Activated naive CD4-positive, alpha-beta T cell treated with anti-CD3 and anti-CD28 coated beads, Interleukin-2, amount 50 U/mL, for 72 hours (primary cell): ENCODE measurements around the gene TSEN2. TPM values are rescaled to one million over a fixed set of nuclear protein-coding genes. Genes with fewer than 3 reads are reported as not detected.

ENCODE experiments used
- ATAC-seq, 2 donors: fragments of 150-1000 bp; cut with Tn5 transposase; 2 replicates each; pipeline ENCODE4 v1.10.0; 2021; ENCODE audit warnings: mild to moderate bottlenecking in 2 of 2, moderate library complexity in 2 of 2
- DNase-seq, 2 donors: peaks; one replicate each; pipeline ENCODE4 v3.0.0; 2021 to 2022; ENCODE audit warnings: low spot score in 2 of 2
- H3K27ac Mint-ChIP-seq, 2 donors: one replicate each; pipeline ENCODE4 v1.8.0; 2022; ENCODE audit warnings: mild to moderate bottlenecking in 2 of 2, mixed read lengths in 2 of 2
- H3K36me3 Mint-ChIP-seq, 2 donors: one replicate each; pipeline ENCODE4 v1.8.0; 2022; ENCODE audit warnings: mixed read lengths in 2 of 2
- H3K9me3 Mint-ChIP-seq, 2 donors: one replicate each; pipeline ENCODE4 v1.8.0; 2022; ENCODE audit warnings: mixed read lengths in 2 of 2
- total RNA-seq, 2 donors: library from RNA; stranded (reverse); gene quantifications; one replicate each; pipeline ENCODE4 v1.2.3, GENCODE V29; 2022

The TSEN2 gene
- total RNA-seq, 2 donors from 2014 or later: 6.6 to 14.2 TPM

DNA sequence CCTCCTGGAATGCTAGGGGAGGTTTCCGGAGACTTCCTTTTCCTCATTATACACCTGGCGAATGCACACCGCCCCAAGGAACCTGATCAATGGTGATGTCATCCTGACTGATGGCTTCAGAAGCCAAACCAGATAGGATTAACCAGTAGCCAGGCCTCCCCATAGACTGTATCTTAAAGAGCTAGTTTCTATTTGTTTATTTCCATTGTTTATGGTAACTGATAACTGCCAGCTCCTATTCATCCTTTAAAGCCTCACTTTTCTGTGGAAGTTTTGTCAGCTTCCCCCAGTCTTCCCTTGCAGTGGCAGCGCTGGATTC lies 61.2 kb downstream of the TSEN2 start, which contains the start of gene MKRN2OS:
TSS of gene MKRN2OS (minus strand) at position 27 of the 319 bp plus-strand sequence. CDS start 35 bp downstream, outside the sequence.
- DNase-seq: no peak
- ATAC-seq: no peak
- H3K9me3 Mint-ChIP-seq: no peaks in the 10 kb centered on the region
- H3K27ac Mint-ChIP-seq: no peak within 1 kb of the TSS
- H3K36me3 Mint-ChIP-seq: no peaks in the 10 kb centered on the region

DNA sequence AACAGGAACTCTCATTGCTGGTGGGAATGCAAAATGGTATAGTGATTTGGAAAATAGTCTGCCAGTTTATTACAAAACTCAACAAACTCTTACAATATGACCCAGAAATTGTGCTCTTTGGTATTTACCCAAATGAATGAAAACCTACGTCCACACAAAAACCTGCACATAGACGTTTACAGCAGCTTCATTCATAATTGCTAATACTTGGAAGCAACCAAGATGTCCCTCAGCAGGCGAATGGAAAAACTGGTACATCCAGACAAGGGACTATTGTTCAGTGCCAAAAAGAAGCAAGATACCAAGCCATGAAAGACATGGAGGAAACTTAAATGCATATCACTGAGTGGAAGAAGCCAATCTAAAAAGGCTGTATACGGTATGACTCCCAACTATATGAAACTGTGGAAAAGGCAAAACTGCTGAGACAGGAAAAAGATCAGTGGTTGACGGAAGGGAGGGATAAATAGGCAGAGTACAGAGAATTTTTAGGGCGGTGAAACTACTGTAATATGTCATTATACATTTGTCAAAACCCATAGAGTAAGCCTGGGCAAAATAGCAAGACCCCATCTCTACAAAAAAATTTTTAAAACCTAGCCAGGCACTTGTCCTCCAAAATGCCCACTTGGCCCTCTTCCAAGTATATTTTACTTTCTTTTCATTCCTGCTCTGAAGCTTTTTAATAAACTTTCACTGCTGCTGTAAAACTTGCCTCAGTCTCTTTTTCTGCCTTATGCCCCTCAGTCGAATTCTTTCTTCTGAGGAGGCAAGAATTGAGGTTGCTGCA lies 65.9 kb downstream of the TSEN2 start:
- ATAC-seq: no peak
- DNase-seq: no peak
- Mint-ChIP-seq H3K9me3 (no peaks in the 10 kb centered on the region), H3K36me3 (no peaks in the 10 kb centered on the region), H3K27ac (no peak overlapping the region)

DNA sequence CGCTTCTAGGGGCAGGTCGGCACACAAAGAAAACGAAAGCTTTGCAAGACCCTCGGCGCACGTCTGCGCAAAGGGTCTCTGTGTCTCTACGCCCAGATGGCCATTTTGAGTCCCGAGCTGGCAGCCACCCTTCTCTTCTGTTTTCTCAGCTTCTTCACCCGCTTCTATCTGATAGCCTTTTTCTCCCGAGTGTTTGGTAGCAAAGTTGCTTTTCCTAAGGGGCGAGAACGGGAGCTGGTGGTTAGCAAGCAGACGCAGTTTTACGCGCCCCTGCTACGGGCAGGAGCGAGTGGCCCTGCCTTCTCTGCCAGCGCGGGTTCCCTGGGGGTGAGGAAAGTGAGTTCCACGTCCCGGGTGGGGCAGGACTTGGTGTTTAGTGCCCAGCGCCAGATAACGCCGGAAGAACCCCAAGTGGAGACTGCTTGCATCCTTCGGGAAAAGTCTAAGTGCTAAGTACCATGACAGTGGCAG lies 69.7 kb downstream of the TSEN2 start:
- no peaks in the 10 kb centered on the region for H3K9me3 Mint-ChIP-seq
- H3K27ac Mint-ChIP-seq: peak overlapping the region in 1 of 2 donors; percentile 14
- H3K36me3 Mint-ChIP-seq: peaks cover 0 to 17% of the 10 kb centered on the region in 2 donors
- peak in 1 of 2 donors; percentile 13 for DNase-seq
- ATAC-seq: no peak

GRCh38 chr3:12556314-12556689 lies 72.0 kb downstream of the TSEN2 start:
- Mint-ChIP-seq H3K36me3 (peaks cover 0 to 17% of the 10 kb centered on the region in 2 donors), H3K27ac (peak overlapping the region; percentile 88 to 93), H3K9me3 (no peaks in the 10 kb centered on the region)
- ATAC-seq (no peak), DNase-seq (no peak)

DNA sequence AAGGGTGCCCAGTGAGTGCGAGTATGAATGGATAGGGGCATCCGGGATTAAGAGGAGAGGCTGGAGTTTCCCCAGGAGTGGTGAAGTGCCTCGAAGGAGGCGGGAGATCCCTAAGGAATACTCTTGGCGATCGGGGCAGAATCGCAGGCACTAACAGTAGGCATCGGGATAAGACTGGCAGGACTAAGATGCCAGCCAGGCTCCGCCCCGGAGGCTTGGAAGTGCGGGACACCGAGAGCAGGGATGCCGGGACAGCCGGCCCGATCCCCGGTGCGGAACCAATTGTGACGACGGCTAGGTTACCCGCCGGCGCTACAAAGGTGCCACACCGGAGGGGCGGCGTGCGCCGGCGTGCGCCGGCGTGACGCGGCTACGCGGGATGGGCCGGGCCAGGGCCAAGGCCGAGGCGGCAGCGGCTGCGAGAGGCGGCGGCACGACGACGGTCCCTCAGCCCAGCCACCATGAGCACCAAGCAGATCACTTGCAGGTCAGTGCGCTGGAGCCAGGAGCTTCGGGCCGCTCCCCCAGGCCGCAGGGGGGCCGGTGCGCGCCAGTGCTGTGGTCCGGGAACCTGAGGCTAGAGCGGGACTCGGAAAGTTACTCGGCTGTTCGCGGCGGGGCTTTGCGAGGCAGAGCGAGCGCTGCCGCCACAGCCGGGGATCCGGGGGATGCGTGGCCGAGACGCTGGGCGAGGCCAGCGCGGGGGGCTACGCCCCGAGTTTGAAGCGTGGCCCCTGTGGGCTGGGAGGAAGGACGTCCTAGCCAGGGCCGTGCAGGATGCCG lies 72.6 kb downstream of the TSEN2 start, which contains the start of gene MKRN2:
TSS of gene MKRN2 (plus strand) at position 398 of the 783 bp plus-strand sequence. CDS start at position 462, 64 bp downstream.
- H3K9me3 Mint-ChIP-seq: no peaks in the 10 kb centered on the region
- peak within 1 kb of the TSS; percentile 88 to 97 for H3K27ac Mint-ChIP-seq
- DNase-seq (peak; percentile 85 to 89), ATAC-seq (peak; percentile 93 to 94)
- H3K36me3 Mint-ChIP-seq: peaks cover 0 to 17% of the 10 kb centered on the region in 2 donors

- no peaks in the 10 kb centered on the region for H3K9me3 Mint-ChIP-seq
- peaks cover 0 to 17% of the 10 kb centered on the region in 2 donors for H3K36me3 Mint-ChIP-seq
- ATAC-seq: no peak
- peak overlapping the region; percentile 88 to 97 for H3K27ac Mint-ChIP-seq
- DNase-seq: no peak
Measured at GRCh38 chr3:12557473-12558100, 73.3 kb downstream of the TSEN2 start.

DNA sequence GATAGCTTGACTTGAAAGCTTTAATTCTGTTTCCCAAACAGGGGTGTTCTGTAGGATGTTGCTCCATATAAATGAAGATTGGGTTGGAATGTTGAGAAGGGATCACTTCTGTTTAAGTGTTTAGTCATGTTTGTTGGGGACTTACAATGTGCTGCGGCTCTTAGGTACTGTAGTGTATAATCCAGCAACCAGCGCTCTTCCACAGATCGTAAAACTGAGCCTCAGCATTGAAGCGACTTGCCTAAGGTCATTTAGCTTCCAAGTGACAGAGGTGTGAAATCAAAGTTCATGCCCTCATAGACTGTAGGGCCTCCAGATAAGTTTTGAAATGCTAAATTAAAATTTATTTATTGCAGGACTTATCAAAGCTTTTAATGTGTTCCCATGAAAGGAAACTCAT lies 74.4 kb downstream of the TSEN2 start:
- DNase-seq: no peak
- no peak for ATAC-seq
- peaks cover 0 to 17% of the 10 kb centered on the region in 2 donors for H3K36me3 Mint-ChIP-seq
- no peaks in the 10 kb centered on the region for H3K9me3 Mint-ChIP-seq
- H3K27ac Mint-ChIP-seq: peak overlapping the region in 1 of 2 donors; percentile 88

GRCh38 chr3:12559520-12559919 lies 75.2 kb downstream of the TSEN2 start:
- Mint-ChIP-seq H3K36me3 (peaks cover 2 to 18% of the 10 kb centered on the region in 2 donors), H3K27ac (no peak overlapping the region), H3K9me3 (no peaks in the 10 kb centered on the region)
- ATAC-seq (no peak), DNase-seq (no peak)

- ATAC-seq (peak; percentile 45 to 58), DNase-seq (peak in 1 of 2 donors; percentile 10)
- peaks cover 0 to 7% of the 10 kb centered on the region in 2 donors for H3K9me3 Mint-ChIP-seq
- H3K36me3 Mint-ChIP-seq: peaks cover 13 to 23% of the 10 kb centered on the region in 2 donors
- H3K27ac Mint-ChIP-seq: peak overlapping the region in 1 of 2 donors; percentile 48
Measured at GRCh38 chr3:12560505-12561190, 76.4 kb downstream of the TSEN2 start.

GRCh38 chr3:12561397-12561796 lies 77.1 kb downstream of the TSEN2 start:
- no peak overlapping the region for H3K27ac Mint-ChIP-seq
- no peak for DNase-seq
- peaks cover 4 to 11% of the 10 kb centered on the region in 2 donors for H3K9me3 Mint-ChIP-seq
- peaks cover 20% of the 10 kb centered on the region in 2 donors for H3K36me3 Mint-ChIP-seq
- ATAC-seq: no peak

DNA sequence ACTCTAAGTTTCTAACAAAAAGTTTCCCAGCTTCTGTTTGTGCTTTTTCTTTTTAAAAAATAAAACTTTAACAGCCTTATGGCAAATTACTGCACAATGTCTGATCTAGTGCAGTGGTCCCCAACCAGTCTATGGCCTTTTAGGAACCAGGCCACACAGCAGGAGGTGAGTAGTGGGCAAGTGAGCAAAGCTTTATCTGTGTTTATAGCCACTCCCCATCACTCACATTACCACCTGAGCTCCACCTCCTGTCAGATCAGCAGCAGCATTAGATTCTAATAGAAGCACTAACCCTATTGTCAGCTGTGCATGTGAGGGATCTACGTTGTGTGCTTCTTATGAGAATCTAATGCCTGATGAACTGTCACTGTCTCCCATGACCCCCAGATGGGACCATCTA lies 78.2 kb downstream of the TSEN2 start:
- Mint-ChIP-seq H3K36me3 (peaks cover 22 to 29% of the 10 kb centered on the region in 2 donors), H3K9me3 (peaks cover 7 to 15% of the 10 kb centered on the region in 2 donors), H3K27ac (peak overlapping the region in 1 of 2 donors; percentile 7)
- ATAC-seq (no peak), DNase-seq (no peak)

- Mint-ChIP-seq H3K27ac (no peak overlapping the region), H3K36me3 (peaks cover 20 to 45% of the 10 kb centered on the region in 2 donors)
Measured at GRCh38 chr3:12566976-12567375, 82.7 kb downstream of the TSEN2 start.

GRCh38 chr3:12568747-12569146 lies 84.5 kb downstream of the TSEN2 start:
- H3K27ac Mint-ChIP-seq: no peak overlapping the region

More at GRCh38 chr3:12566976-12567375, 82.7 kb downstream of the TSEN2 start:
- peaks cover 7 to 15% of the 10 kb centered on the region in 2 donors for H3K9me3 Mint-ChIP-seq
- no peak for ATAC-seq
- DNase-seq: no peak

GRCh38 chr3:12569836-12570235 lies 85.6 kb downstream of the TSEN2 start:
- Mint-ChIP-seq H3K27ac (peak overlapping the region in 1 of 2 donors; percentile 73), H3K9me3 (peaks cover 7 to 12% of the 10 kb centered on the region in 2 donors), H3K36me3 (peaks cover 23 to 63% of the 10 kb centered on the region in 2 donors)
- DNase-seq (no peak), ATAC-seq (no peak)

More at GRCh38 chr3:12568747-12569146, 84.5 kb downstream of the TSEN2 start:
- ATAC-seq: no peak
- H3K9me3 Mint-ChIP-seq: peaks cover 7 to 15% of the 10 kb centered on the region in 2 donors
- DNase-seq: no peak
- H3K36me3 Mint-ChIP-seq: peaks cover 23 to 58% of the 10 kb centered on the region in 2 donors

GRCh38 chr3:12571986-12572385 lies 87.7 kb downstream of the TSEN2 start:
- Mint-ChIP-seq H3K36me3 (peaks cover 29 to 61% of the 10 kb centered on the region in 2 donors), H3K27ac (no peak overlapping the region), H3K9me3 (peaks cover 1 to 7% of the 10 kb centered on the region in 2 donors)
- ATAC-seq (no peak), DNase-seq (no peak)

DNA sequence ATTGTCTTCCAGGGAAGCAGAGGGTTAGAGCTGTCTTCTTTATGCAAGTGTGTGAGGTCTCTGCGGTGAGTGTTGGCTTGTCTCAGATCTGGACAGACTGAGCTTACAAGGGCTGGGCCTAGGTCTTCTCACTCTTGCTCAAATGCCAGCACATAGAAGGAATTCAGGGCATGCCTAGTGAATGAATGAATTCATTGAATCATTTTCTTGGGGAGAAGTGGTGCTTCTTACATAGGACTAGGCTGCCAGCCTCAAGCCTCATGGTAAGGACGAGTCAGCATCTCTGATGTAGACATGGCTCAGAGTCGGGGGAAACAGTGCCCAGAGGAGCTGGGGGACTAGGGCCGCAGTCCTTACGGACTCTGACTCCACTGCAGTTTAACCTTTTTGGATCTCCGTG lies 89.9 kb downstream of the TSEN2 start:
- Mint-ChIP-seq H3K36me3 (peaks cover 37 to 74% of the 10 kb centered on the region in 2 donors), H3K9me3 (peaks cover 0 to 7% of the 10 kb centered on the region in 2 donors), H3K27ac (peak overlapping the region in 1 of 2 donors; percentile 27)
- ATAC-seq (no peak), DNase-seq (no peak)
